Activated CD8-positive, alpha-beta memory T cell treated with anti-CD3 and anti-CD28 coated beads for 24 hours (primary cell): ENCODE results near the gene UBL3.

Source experiments
- DNase-seq: peaks from one replicate; pipeline ENCODE4 v3.0.0-alpha.2; 2020

The UBL3 gene

DNA sequence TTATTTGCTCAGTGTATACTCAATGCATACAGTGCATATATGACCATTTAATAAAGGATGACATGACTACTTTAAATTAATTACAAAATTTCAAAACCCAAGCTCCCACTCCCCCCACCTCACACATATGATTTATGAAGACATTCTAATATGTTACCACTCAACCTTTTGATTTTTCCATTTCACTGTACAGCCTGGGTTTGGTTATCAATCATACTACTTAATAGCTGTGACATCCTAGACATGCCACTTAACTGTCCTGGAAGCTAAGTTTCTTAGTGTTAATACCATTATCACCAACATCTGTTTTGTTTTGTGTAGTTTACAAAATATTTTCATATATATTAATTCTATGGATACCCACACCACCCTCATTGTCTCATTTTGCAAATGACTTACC is 42.2 kb downstream of the UBL3 start:
- DNase-seq, result no peak

DNA sequence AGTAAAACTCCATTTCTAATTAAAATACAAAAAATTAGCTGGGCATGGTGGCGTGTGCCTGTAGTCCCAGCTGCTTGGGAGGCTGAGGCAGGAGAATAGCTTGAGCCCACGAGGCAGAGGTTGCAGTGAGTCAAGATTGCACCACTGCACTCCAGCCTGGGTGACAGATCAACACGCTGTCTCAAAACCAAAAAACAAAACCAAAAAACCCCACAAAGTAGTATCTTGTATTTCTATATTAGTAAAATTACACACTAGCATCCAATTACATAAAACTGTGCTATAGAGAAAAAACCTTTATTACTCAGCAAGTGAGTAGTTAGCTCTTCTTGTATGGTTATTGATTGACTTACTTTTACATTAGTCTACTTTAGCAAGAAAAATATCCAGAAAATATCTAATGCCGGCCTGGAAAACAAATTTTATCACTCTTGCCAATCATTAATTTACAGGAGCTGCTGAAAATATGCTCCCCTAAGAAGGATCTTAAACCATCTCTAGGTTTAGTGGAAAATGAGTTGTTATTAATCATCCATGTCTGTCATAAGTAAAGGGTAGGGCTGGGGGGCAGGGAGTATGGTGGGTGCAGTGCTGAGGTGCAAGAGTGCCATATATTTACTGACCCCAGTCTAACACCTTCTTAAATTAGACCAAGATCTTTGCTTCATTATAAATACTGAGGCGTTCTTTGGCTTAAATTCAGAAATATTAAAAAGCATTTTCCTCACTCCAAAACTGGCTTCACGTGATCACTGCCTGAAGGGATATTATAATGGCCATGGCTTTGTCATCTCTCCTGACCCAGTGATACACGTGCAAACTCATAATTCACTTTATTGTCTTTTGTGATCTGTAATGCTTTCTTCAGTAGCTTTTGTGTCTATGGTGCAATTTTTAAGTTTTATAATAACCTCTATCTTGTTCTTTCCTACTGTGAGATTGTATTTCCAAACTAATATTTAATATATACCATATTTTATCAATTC is 44.1 kb downstream of the UBL3 start:
- DNase-seq, result no peak

- DNase-seq, result no peak
Observed at GRCh38 chr13:29803221-29803620, 47.2 kb downstream of the UBL3 start.

GRCh38 chr13:29802621-29803020 is 47.8 kb downstream of the UBL3 start:
- DNase-seq, result no peak

DNA sequence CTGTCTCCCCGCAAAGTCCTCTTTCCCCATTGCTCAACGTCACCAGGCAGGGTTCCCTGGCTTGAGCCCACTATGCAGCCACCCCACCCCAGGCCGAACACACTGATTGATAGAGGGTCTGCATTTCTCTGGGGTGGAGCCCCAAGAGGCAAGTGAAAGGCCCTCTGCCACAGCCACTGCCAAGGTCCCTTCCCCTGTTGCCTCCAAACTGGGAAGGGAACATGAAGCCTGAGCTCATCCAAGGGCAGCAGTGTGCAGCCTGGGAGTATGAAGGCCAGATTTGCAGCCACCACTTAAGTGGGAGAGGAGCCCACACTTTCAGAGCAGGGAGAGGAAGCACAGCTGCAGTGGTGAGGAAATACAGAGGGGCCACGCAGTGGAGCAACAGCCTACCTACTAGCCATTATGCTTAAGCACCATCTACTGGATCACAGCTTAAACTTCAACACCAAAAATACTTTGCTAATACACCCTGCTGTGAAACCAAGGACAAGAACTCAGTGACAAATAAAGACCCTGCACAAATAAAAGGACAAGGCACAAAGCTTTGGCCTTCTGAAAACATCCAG is 48.6 kb downstream of the UBL3 start:
- DNase-seq, result no peak

GRCh38 chr13:29801102-29801501 is 49.3 kb downstream of the UBL3 start:
- no peak for DNase-seq

GRCh38 chr13:29800687-29801086 is 49.7 kb downstream of the UBL3 start:
- no peak for DNase-seq

DNA sequence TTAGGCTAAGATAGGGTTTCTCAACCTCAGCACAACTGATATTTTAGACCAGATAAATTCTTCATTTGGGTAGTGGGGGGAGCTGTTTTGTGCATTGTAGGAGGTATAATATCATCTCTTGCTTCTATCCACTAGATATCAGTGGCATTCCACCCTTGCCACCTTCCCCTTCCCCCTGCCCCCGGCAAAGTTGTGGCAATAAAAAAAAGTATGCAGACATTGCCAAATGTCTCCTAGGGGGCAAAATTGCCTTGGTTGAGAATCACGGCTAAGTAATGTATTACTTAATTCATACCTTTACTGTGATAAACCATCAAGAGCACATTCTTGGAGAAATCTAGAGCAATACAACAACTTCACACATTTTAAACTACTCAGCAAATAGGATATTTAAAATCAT is 51.4 kb downstream of the UBL3 start:
- DNase-seq, result no peak

GRCh38 chr13:29791997-29792780 is 58.2 kb downstream of the UBL3 start:
- DNase-seq, result no peak

GRCh38 chr13:29791508-29791907 is 58.9 kb downstream of the UBL3 start:
- DNase-seq, result no peak

DNA sequence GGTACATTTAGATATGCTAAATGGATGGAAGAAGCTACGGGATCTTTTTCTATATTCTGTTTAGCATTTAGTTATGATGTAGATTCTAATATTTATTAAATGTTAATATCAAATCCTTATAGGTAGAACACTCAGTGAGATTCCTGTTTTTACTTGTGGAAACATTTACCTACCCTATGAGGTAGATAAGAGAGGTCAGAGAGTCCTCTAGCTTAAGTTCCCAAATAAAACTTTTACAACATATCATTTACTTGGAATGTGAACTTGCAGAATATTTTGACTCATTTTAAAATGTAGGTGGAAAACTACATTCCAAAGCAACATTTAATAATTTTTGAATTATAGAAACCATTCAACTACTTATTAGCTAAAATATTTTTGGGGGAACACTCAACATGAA is 63.7 kb downstream of the UBL3 start:
- DNase-seq, result no peak

DNA sequence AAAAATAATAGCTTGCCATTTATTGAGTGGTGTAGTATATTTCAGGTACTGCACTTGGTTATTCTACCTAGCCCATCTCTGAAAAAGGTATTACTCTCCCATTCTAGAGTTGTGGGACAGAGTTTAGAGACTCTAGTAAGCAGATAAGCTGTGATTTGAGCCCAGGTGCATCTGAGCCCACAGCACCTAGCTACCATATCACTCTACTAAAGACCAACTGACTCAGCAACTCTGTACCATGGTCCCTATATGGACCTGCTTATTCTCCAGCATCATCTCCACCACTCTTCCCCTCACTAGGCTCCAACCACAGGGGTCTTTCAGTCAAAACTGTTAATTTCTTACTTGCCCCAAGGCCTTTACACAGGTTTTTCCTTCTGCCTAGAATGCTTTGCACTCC is 64.4 kb downstream of the UBL3 start:
- no peak for DNase-seq

DNA sequence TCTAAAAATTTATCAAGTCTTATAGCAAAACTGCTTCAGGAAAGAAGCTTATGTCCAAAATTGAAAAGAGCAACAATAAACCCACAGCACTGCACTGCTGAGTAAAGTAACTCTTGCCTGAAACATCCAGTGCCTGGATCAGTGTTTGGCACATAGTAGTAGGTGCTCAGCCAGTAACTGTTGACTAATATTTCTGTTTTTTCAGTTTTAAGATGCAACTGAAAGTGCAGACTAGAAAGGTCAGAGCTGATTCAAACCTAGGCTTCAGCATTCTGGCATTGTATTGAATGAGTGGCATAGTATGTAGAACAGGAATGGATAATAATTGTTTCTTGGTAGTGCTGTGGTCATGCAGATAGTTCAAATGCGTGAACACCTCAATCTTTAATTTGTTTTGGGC is 67.6 kb downstream of the UBL3 start:
- DNase-seq, result no peak

GRCh38 chr13:29774830-29775229 is 75.6 kb downstream of the UBL3 start:
- no peak for DNase-seq

DNA sequence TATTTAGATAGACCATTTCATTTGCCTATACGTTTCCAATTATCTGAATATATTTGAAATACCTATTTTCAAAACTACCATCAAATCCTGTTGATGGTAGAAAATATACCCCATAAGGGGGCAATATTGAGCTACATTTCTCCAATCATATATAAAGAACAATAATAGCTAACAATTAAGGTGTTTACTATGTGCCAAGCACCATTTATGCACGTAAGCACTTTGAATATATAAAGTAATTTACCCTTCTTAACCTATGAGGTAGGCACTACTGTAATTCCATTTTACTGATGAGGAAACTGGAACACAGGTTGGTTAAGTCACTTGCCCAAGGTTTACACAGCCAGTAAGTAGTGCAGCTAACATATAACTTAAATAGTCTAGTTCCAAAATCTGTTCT is 79.2 kb downstream of the UBL3 start:
- no peak for DNase-seq

GRCh38 chr13:29767006-29767405 is 83.4 kb downstream of the UBL3 start:
- no peak for DNase-seq

- no peak for DNase-seq
Observed at GRCh38 chr13:29763436-29764180, 86.8 kb downstream of the UBL3 start.

DNA sequence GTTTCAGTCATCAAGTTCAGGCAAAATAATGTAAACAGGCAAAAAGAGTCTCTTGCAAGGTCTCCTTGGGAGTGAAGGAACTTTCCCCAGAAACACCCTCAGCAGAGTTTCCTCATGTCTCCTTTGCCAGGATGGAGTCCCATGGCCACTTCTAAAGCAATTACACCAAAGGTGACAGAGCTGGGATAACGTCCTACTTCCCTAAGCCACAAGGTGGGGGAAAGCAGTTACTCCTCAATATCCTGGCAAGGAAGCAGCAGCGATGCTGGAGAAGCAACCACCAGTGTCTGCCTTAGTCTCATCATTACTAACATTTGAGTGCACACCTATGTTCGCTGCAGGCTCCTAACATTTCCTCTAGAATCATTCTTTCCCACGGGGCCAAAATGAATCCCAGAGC is 88.6 kb downstream of the UBL3 start:
- DNase-seq, result no peak

GRCh38 chr13:29761160-29761559 is 89.3 kb downstream of the UBL3 start:
- DNase-seq, result no peak

DNA sequence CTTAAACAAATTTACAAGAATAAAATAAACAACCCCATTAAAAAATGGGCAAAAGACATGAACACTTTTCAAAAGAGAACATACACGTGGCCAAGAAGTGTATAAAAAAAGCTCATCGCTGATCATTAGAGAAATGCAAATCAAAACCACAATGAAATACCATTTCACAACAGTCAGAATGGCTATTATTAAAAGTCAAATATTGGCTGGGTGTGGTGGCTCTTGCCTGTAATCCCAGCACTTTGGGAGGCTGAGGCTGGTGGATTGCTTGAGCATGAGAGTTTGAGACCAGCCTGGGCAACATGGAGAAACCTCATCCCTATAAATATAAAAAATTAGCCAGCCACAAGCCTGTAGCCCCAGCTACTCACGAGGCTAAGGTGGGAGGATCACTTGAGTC is 89.9 kb downstream of the UBL3 start:
- no peak for DNase-seq

GRCh38 chr13:29758531-29759114 is 91.8 kb downstream of the UBL3 start:
- DNase-seq, result peak; percentile 76

- no peak for DNase-seq
Observed at GRCh38 chr13:29756506-29756905, 93.9 kb downstream of the UBL3 start.

DNA sequence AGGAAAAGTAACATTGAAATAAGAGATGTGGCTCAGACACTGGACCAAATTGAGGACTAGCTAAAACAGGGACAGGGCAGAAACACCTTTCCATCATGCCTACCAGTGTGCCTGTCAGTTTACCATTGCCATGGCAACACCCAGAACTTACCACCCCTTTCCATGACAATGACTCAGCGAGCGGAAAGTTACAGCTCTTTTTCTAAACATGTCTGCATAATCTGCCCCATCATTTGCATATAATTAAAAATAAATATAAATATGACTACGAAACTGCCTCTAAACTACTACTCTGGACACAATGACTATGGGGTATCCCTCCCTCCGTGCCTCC is 96.0 kb downstream of the UBL3 start:
- no peak for DNase-seq
